Measurements from ENCODE around the gene FOXD3. TPM values are rescaled to one million over a fixed set of nuclear protein-coding genes. Genes with fewer than 3 reads are reported as not detected.

FOXD3 gene
- total RNA-seq, 1 donor from 2014 or later: not detected

- no peak for DNase-seq (ENCODE audit: low read depth)
- H3K4me3 ChIP-seq (ENCODE audit: low read depth, low read length): no peak overlapping the region
- no peaks in the 10 kb centered on the region for H3K36me3 ChIP-seq (ENCODE audit: control insufficient read depth, insufficient read depth, low read length)
- H3K27me3 ChIP-seq (ENCODE audit: control insufficient read depth, insufficient read depth, low read length): no peaks in the 10 kb centered on the region
- TF ChIP-seq CTCF (IDR thresholded peaks at IDR 0.05; ENCODE audit: insufficient read depth, low read length, poor library complexity, severe bottlenecking): no peak
These were observed 37.2 kb downstream of the FOXD3 start for GRCh38 chr1:63359561-63359960.

GRCh38 chr1:63362073-63362472, 39.7 kb downstream of the FOXD3 start:
- Histone ChIP-seq H3K36me3 (ENCODE audit: control insufficient read depth, insufficient read depth, low read length) (no peaks in the 10 kb centered on the region), H3K27me3 (ENCODE audit: control insufficient read depth, insufficient read depth, low read length) (no peaks in the 10 kb centered on the region), H3K4me3 (ENCODE audit: low read depth, low read length) (no peak overlapping the region)
- TF ChIP-seq CTCF (IDR thresholded peaks at IDR 0.05; ENCODE audit: insufficient read depth, low read length, poor library complexity, severe bottlenecking): no peak
- no peak for DNase-seq (ENCODE audit: low read depth)

GRCh38 chr1:63362578-63362977, 40.2 kb downstream of the FOXD3 start:
- H3K4me3 ChIP-seq (ENCODE audit: low read depth, low read length): no peak overlapping the region

GRCh38 chr1:63363014-63363413, 40.6 kb downstream of the FOXD3 start:
- H3K27me3 ChIP-seq (ENCODE audit: control insufficient read depth, insufficient read depth, low read length): no peaks in the 10 kb centered on the region
- no peaks in the 10 kb centered on the region for H3K36me3 ChIP-seq (ENCODE audit: control insufficient read depth, insufficient read depth, low read length)
- TF ChIP-seq CTCF (IDR thresholded peaks at IDR 0.05; ENCODE audit: insufficient read depth, low read length, poor library complexity, severe bottlenecking): no peak
- H3K4me3 ChIP-seq (ENCODE audit: low read depth, low read length): no peak overlapping the region
- DNase-seq (ENCODE audit: low read depth): no peak

More at GRCh38 chr1:63362578-63362977, 40.2 kb downstream of the FOXD3 start:
- H3K36me3 ChIP-seq (ENCODE audit: control insufficient read depth, insufficient read depth, low read length): no peaks in the 10 kb centered on the region
- no peaks in the 10 kb centered on the region for H3K27me3 ChIP-seq (ENCODE audit: control insufficient read depth, insufficient read depth, low read length)
- DNase-seq (ENCODE audit: low read depth): no peak
- TF ChIP-seq CTCF (IDR thresholded peaks at IDR 0.05; ENCODE audit: insufficient read depth, low read length, poor library complexity, severe bottlenecking): no peak

GRCh38 chr1:63366908-63367214, 44.5 kb downstream of the FOXD3 start:
- Histone ChIP-seq H3K36me3 (ENCODE audit: control insufficient read depth, insufficient read depth, low read length) (no peaks in the 10 kb centered on the region), H3K4me3 (ENCODE audit: low read depth, low read length) (peak overlapping the region; percentile 30), H3K27me3 (ENCODE audit: control insufficient read depth, insufficient read depth, low read length) (no peaks in the 10 kb centered on the region)
- DNase-seq (ENCODE audit: low read depth): no peak
- TF ChIP-seq CTCF (IDR thresholded peaks at IDR 0.05; ENCODE audit: insufficient read depth, low read length, poor library complexity, severe bottlenecking): no peak

GRCh38 chr1:63367215-63368103, 45.1 kb downstream of the FOXD3 start, which contains the start of gene ALG6:
TSS of gene ALG6 (plus strand) at chr1:63367627. CDS start at chr1:63370978, 3,351 bp downstream.
- peak; percentile 59 for DNase-seq (ENCODE audit: low read depth)
- no peak for TF ChIP-seq CTCF (IDR thresholded peaks at IDR 0.05; ENCODE audit: insufficient read depth, low read length, poor library complexity, severe bottlenecking)
- Histone ChIP-seq H3K27me3 (ENCODE audit: control insufficient read depth, insufficient read depth, low read length) (no peaks in the 10 kb centered on the region), H3K4me3 (ENCODE audit: low read depth, low read length) (peak within 1 kb of the TSS; percentile 95), H3K36me3 (ENCODE audit: control insufficient read depth, insufficient read depth, low read length) (no peaks in the 10 kb centered on the region)
